ENCODE results near the gene UBE2S.

GRCh38 chr19:55444646-55445045, 37.1 kb upstream of the UBE2S start:
- TF ChIP-seq, protein P1, sequence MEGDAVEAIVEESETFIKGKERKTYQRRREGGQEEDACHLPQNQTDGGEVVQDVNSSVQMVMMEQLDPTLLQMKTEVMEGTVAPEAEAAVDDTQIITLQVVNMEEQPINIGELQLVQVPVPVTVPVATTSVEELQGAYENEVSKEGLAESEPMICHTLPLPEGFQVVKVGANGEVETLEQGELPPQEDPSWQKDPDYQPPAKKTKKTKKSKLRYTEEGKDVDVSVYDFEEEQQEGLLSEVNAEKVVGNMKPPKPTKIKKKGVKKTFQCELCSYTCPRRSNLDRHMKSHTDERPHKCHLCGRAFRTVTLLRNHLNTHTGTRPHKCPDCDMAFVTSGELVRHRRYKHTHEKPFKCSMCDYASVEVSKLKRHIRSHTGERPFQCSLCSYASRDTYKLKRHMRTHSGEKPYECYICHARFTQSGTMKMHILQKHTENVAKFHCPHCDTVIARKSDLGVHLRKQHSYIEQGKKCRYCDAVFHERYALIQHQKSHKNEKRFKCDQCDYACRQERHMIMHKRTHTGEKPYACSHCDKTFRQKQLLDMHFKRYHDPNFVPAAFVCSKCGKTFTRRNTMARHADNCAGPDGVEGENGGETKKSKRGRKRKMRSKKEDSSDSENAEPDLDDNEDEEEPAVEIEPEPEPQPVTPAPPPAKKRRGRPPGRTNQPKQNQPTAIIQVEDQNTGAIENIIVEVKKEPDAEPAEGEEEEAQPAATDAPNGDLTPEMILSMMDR (IDR thresholded peaks at IDR 0.05) = no peak
- no peak for TF ChIP-seq POLR2A (IDR thresholded peaks at IDR 0.05)
